T-helper 9 cell (primary cell): ENCODE results near the gene CLEC4G.
"Not testable (repeated sequence)": the region's sequence is repeated elsewhere in the genome, so short reads cannot be mapped to it uniquely, and the experiment has no call there.

Experiments used
- DNase-seq: peaks from one replicate; pipeline ENCODE4 v3.0.0-alpha.2; 2020

Gene CLEC4G

DNA sequence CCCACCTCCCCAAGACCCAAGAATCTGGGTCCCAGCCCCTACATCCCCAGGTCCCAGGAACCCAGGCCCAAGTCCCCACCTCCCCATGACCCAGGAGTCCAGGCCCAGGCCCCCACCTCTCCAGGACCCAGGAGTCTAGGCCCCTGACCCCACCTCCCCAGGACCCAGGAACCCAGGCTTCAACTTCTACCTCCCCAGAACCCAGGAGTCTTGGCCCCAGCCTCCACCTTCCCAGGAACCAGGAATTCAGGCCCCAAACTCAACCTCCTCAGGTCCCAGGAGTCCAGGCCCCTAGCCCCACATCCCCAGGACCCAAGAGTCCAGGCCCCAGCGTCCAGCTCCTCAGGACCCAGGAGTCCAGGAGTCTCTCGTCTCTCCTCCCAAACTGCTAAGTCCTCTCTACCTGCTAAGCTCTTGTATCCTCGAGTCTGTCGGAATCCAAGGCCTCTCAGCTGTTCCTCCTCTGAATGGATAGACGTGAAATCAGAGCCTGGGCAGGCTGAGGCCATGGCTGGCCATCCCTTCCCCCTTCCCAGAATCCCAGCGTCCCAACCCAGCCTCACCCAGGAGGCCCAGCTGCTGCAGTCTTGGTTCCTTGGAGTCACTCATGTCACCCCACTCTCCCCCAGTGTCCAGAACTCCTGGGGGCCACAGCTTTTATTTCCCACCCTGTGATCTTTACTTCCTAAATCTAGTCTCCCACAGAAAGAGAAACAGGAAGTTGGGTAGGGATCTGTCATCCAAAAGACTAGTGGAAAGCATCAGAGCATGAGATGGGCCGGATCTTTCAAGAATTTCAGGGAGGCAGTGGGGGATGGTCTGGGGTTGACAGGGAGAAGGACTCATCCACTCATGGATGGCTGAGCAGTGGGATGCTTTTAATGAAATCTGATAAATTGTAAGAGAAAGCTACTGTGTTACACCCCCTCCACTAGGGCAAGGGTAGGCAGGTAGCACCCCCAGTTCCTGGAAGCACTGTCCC, 15.3 kb upstream of the CLEC4G start, which contains the start of gene CD209:
Gene CD209 (minus strand): TSS at position 632 of the 982 bp plus-strand sequence. CDS start 23 bp downstream, at position 609.
- no peak for DNase-seq

DNA sequence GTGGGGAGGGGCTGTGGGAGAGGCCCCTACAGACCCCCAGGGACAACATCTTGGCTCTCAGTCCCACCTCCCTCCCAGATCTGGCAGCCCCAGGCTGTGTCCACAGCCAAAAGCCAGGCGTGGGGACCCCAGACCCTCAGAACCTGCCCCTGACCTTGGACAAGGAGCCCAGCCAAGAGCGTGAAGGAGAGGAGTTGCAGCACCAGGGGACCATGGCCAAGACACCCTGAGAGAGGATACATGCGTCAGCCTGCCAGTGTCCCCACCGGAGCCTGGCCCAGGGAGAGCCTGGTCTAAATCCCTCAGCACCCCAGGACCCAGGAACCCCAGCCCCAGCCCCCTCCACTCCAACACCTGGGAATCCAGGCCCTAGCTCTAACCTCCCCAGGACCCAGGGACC, 14.4 kb upstream of the CLEC4G start:
- DNase-seq, result not testable (repeated sequence)

- no peak for DNase-seq
Measured at GRCh38 chr19:7744871-7745650, 13.2 kb upstream of the CLEC4G start.

- no peak for DNase-seq
Measured at GRCh38 chr19:7744199-7744786, 12.4 kb upstream of the CLEC4G start.

DNA sequence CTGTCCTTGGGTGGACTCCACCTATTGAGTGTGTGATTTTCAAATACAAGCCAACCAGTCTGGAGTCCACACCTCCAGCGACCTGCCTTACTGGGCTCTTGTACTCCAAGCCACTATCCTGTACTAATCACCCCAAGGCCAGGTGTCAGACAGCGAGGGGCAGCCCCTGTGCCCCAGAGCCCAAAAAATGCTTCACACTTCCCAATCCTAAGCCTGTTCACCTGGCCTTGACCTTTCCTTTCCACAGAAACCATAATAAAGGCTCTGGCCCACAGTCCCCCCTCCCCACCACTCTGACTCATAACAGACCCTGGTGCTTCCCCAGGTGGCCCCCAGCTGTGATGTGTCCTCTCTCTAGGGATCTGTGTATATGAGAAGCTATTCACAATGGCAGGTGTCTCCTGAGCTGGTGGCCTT, 11.5 kb upstream of the CLEC4G start:
- DNase-seq, result no peak

DNA sequence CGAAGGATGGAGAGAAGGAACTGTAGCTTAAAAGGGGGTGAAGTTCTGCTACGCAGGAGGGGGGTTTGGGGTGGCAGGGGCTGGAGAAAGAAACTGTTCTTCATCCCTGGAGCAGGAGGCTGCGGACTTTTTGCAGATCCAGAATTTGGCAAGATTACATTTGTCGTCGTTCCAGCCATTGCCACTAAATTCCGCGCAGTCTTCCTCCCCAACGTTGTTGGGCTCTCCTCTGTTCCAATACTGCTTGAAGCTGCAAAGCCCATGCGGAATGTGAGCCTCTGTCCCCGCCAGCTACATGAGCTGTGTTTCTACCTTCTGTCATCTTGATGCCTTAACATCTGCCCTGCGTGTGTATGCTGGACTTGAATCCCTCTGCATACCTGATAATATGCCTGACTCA, 11.1 kb upstream of the CLEC4G start:
- no peak for DNase-seq

DNA sequence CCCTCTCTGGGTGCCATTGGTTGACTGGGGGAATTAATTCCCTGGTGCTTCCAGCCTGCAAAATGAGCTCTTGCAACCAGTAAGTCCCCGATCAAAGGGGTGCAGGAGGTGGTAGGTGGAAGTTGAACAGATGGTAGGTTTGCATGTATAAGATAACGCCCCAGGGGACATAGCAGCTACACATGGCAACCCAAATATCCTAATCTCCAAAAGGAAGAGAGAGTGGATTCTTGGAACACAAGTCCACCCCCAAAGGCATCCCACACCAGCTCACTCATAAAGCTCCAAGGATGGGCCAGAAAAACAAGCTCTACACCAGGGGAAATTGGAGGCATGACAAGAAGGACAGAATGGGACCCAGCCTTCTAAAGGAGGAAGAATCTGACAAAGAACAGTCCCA, 10.7 kb upstream of the CLEC4G start:
- DNase-seq, result no peak

GRCh38 chr19:7740682-7741054, 8.8 kb upstream of the CLEC4G start:
- no peak for DNase-seq

DNA sequence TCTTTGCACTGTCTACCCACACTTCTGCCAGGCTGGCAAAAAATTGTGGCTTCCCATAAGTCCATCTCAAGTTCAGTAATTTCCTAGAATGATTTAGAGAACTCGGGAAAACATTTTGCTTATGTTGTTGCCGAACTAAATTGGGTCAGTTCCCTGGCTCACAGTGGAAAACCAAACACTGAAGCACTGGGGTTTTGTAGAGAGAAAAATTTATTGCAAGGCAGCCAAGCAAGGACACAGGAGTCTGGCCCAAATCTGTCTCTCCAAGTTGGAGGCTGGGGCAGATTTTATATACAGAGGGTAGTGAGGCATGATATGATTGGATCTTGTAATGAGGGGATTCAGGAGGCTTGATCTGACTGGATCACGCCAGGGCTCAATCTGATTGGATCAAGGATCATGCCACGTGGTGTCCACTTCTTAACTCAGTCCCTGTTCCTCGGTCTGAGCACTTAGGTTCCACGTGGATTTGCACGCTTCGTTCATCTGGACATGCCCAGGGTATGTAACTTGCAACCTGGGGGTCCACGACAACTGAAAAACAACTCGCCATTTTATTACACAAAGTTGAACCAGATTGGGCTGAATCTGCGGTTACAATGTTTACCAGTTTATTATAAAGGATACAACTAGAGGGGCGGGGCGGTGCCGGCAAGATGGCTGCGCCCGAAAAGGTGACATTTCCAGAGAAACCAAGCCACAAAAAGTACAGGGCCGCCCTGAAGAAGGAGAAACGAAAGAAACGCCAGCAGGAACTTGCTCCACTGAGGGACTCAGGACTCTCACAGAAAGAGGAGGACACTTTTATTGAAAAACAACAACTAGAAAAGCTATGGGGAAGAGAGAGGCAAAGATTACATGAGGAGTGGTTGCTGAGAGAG, 8.1 kb upstream of the CLEC4G start:
- no peak for DNase-seq

GRCh38 chr19:7739211-7739755, 7.4 kb upstream of the CLEC4G start:
- no peak for DNase-seq

- no peak for DNase-seq
Measured at GRCh38 chr19:7738023-7738422, 6.1 kb upstream of the CLEC4G start.

- DNase-seq, result no peak
Measured at GRCh38 chr19:7737215-7737614, 5.3 kb upstream of the CLEC4G start.

DNA sequence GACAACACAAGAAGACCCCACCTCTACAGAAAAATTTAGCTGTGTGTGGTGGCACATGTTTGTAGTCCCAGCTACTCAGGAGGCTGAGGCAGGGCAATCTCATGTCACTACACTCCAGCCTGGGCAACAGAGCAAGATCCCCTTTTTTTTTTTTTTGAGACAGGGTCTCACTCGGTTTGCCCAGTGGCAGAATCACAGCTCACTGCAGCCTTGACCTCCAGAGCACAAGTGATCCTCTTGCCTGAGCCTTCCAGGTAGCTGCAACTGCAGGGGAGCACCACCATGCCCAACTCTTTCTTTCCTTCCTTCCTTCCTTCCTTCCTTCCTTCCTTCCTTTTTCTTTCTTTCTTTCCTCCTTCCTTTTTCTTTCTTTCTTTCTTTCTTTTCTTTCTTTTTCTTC, 4.2 kb upstream of the CLEC4G start:
- no peak for DNase-seq

DNA sequence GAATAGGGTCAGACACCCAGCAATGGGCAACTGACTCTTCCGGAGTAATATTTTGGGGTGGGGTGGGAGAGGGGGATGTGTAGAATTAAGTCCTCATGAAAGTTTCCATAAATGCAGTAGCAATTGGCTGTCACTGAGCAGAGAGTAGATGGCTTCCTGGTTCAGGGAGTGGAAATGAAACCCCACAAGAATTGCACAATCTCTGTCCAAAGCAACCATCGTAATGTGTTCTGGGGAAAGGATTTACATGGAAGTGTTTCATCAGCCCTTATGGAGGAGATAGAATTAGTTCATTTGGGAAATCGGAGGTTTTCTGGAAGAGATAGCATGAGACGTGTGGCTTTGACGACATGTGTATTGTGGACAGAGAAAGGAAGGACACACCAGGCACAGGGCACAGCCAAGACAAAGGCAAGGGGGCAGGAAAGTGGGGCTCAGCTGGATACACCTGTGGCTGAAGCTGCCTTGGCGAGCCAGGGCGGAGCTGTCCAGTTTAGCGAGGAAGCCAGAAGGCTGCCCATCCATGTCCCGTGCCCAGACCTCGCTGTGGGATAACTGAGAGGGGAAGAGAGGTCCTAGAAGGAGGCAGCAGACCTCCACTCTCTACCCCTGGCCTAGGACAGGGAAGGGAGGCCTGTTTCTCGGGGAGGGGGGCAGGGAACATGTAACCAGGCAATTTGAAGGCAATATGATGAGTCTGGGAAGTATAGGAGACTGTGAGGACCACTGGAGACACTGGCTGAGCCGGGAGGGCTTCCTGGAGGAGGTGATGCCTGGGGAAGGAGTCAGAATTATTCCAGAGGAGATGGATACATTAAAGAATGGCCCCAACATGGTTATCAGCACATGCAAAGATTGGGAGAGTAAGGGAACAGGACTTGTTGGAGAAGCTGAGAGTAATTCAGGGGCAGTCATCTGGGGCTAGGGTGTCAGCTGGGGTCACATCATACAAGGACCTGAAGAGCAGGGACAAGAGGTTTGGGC, 2.6 kb upstream of the CLEC4G start:
- no peak for DNase-seq

GRCh38 chr19:7733376-7733775, 1.5 kb upstream of the CLEC4G start:
- DNase-seq, result no peak

GRCh38 chr19:7731615-7732014, 295 bp downstream of the CLEC4G start:
- DNase-seq, result no peak

DNA sequence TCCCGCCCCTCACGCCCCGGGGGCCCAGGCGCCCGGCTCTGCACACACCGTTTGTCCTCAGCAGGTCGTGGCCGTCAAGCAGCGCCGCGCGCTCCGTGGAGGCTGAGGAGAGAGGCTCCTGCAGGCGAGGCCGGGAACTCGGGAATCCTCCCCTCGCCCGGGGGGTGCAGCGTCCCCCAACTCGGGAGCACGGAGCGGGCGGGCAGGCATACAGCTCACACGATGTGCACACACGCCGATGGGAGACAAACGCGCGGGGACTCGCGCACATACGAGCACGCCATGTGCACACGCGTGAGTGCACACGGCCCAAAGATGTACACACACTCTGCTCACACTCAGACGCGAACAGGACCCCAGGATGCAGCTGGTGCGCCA, 703 bp downstream of the CLEC4G start:
- no peak for DNase-seq

DNA sequence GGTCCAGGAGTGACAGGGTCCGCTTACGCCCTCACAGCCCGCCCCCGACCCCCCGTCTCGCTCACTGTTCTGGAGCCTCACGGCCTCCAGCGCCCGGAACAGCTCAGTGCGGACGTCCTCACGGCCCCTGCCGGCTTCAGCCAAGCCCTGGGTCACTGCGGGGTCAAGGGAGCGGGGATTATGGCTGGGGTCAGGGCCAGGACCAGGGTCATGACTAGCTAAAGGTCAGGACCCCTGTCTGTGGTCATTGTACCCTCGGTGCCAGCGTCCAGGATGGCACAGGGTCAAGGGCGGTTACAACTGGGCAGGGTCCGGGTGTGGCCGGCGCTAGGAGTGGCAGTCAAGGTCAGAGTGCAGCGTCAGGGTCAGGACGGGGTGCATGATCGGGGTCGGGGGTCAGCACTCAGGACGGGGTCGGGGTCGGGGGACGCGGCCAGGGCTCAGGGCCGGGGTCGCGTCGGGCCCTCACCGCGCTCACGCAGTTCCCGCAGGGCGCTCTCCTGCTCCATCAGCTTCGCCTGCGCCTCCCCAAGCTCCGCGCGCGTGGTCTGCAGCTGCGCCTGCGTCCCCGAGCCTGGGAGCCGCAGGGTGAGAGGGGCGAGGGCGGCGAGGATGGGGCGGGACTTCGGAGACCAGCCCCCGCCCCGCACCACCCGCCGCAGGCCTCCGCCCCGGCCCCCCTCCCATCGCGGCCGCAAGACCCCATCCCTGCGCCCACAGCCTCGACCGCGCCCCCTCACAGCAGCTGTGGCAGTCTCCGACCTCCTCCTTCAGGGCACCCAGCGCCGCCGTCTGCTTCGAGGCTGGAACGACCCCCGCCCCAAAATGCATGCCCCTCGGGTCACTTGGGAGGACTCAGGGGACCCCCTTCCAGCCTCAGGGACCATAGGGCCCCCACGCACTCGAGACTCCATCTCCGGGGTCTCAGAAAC, 1.4 kb downstream of the CLEC4G start:
- no peak for DNase-seq

GRCh38 chr19:7729831-7730285, 2.1 kb downstream of the CLEC4G start:
- no peak for DNase-seq

DNA sequence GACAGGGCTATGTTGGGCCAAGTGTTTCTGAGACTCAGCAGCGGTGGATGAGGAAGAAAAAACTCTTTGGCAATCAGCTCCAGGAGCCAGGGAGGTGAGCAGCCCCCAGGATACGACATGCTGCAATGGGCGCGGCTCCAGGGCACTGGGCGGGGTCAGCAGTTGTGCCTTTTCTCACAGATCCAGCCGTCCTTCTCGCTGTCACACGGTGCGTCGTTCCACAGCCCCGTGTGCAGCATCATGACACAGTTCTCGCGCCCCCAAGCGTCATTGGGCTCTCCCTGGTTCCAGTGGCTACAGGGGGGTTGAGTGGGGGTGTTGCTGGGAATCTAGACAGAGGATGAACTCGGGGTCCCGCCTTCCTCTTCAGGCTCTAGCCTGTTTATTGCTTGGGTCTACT, 2.7 kb downstream of the CLEC4G start:
- no peak for DNase-seq
